ENCODE measurements around the gene E4F1.

Gene E4F1

DNA sequence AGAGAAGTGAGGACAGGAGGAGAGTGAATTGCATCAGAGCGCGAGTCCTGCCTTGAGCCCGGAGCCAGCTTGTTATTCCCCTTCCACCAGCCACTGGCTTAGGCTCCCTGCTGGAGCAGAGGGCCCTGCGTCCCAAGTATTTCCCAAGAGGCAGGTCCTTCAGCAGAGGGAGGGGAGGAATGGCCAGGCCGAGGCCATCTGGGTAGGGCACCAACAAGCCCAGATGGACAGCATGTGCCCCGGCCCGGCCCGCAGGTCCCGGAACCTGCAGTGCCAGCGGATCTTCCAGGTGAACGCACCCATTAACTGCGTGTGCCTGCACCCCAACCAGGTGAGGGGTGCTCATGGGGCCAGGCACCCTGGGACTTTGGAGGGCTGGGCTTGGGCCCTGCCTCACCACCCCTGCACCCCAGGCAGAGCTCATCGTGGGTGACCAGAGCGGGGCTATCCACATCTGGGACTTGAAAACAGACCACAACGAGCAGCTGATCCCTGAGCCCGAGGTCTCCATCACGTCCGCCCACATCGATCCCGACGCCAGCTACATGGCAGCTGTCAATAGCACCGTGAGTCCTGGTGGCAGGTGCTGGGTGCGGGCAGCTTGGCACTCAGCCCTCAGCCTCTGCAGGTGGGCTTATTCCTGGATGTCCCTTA is 16.5 kb upstream of the E4F1 start:
- DNase-seq (ENCODE audit: low read depth in 2 of 2): no peak

DNA sequence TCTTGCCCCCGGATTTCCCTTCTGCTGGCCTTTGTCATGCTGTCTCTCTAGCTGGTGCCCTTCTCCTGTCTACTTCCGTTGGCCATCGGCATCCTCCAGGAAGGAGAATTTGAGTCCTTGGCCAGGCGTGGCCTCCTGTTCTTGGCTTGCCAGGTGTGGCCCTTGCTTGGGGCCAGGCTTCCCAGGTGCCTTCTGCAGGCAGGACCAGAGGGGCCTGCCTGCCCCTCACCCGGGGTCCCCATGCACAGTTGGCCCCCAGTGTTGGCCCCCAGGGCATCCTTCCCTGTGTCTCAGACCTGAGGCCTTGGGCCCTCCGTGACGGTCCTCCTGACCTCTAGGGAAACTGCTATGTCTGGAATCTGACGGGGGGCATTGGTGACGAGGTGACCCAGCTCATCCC is 15.5 kb upstream of the E4F1 start:
- DNase-seq (ENCODE audit: low read depth in 2 of 2): no peak

- DNase-seq (ENCODE audit: low read depth in 2 of 2): no peak
Observed at GRCh38 chr16:2208308-2208707, 15.1 kb upstream of the E4F1 start.

DNA sequence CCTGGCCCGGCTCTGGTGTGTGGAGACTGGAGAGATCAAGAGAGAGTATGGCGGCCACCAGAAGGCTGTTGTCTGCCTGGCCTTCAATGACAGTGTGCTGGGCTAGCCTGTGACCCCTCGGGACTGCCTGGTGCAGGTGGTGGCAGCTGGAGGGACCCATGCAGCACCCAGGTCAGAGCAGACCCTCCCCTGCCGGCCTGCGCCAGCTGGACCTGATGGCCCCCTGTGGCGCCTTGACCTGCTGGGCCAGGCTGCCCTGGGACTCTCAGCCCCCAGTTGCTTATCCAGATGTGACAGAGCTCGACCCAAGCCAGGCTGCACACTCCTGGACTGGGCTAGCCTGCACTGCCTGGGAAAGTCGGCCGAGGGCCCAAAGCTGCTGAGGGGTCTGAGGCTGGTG is 14.6 kb upstream of the E4F1 start:
- no peak for DNase-seq (ENCODE audit: low read depth in 2 of 2)

- no peak for DNase-seq (ENCODE audit: low read depth in 2 of 2)
Observed at GRCh38 chr16:2209258-2210008, 14.0 kb upstream of the E4F1 start.

DNA sequence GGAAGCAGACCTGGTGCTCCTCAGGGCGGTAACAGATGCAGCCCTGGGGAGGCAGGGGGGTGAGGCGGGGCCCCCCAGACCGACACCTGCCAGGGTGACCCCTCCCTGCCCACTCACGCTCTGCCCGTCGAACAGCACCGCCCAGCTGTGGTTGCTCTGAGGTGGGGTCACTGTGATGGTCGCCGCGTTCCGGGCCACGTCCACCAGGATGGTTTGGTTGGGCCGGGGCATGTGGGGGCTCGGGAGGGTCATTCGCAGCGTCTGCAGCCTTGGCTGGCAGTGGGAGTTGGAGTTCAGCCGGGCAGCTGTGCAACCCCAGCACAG is 13.4 kb upstream of the E4F1 start:
- no peak for DNase-seq (ENCODE audit: low read depth in 2 of 2)

DNA sequence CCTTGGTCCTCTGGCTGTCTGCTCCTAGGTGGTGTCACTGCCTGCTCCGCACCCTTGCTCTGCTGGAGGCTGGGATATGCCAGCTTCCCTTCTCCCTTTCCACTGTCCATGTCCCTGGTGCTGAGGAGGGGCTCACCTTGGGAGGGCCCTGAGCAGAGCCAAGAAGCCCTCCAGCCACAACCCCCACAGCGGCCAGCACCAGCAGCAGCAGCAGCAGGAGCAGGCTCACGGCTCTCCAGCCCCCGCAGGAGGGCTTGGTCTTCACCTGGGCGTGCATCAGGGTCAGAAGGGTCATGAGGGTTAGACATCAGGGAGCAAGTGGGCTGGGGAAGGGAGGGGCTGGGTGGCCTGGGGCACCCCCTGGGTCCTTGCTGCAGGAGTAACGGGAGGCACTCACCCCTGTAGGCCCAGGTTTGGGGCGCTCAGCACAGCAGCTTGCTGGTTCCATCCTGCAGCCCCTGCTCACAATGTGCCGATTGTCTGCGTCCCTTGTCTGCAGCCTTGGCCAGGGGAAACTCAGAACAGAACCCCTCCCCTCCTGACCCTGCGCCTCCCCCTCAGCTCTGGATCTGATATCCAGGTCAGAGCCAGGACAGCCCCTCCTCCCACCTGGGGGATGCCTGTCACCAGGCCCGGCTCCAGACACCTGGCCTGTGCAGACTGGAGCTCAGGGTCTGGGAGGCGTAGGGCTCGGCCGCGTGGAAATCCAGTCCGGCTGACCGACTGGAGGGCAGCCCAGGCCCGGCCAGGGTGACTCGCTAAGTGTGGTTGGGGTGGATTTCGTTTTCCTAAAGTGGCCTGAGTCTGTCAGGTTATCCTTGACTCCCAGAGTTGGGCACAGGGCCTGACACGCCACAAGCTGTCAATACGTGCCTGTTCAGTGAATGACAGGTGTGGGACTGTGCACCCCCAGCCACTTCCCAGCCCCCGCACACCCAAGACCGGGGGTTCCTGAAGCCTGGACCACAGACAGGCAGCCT is 12.7 kb upstream of the E4F1 start, which contains the start of gene BRICD5:
Gene BRICD5 (minus strand): TSS at position 478 of the 980 bp plus-strand sequence. CDS start 30 bp downstream, at position 448.
- DNase-seq (ENCODE audit: low read depth in 2 of 2): no peak

DNA sequence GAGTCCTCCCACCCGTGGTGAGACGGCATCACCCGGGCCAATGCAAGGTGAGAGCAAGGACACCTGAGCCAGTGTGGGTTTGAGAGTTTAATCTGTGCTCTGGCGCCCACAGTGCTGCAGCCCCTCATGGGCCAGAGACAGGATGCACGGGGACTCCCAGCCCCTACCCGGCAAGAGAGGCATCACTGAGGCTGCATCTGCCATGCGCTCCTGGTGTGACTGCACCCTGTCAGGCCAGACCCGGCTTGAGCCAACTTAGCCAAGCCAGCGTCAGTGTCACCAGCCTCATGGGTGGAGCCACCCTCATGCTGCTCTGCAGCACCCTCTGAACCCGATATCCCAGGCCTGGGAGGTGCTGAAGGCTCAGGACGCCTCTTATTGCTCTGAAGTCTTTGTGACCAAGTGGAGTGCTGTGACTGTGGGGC is 11.5 kb upstream of the E4F1 start:
- no peak for DNase-seq (ENCODE audit: low read depth in 2 of 2)

- DNase-seq (ENCODE audit: low read depth in 2 of 2): no peak
Observed at GRCh38 chr16:2212362-2213324, 10.7 kb upstream of the E4F1 start.

GRCh38 chr16:2213817-2214718 is 9.3 kb upstream of the E4F1 start:
- no peak for DNase-seq (ENCODE audit: low read depth in 2 of 2)

DNA sequence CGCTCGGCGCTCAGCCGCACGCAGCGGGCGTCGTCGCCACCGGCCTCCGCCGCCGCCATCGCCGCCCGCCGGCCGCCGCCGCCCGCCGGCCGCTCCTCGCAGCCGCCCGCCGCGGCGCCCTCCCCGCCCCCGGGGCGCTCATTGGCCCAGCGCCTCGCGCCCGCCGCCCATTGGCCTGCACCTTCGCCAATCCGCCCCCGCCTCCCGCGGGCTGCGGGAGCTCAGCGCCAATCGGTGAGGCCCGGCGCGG is 8.7 kb upstream of the E4F1 start, which contains the start of gene PGP:
Gene PGP (minus strand): TSS at position 122 of the 250 bp plus-strand sequence. CDS start 63 bp downstream, at position 59.
- no peak for DNase-seq (ENCODE audit: low read depth in 2 of 2)

GRCh38 chr16:2216330-2216729 is 7.1 kb upstream of the E4F1 start:
- no peak for DNase-seq (ENCODE audit: low read depth in 2 of 2)

GRCh38 chr16:2223942-2224486 is 623 bp downstream of the E4F1 start:
- no peak for DNase-seq (ENCODE audit: low read depth in 2 of 2)

DNA sequence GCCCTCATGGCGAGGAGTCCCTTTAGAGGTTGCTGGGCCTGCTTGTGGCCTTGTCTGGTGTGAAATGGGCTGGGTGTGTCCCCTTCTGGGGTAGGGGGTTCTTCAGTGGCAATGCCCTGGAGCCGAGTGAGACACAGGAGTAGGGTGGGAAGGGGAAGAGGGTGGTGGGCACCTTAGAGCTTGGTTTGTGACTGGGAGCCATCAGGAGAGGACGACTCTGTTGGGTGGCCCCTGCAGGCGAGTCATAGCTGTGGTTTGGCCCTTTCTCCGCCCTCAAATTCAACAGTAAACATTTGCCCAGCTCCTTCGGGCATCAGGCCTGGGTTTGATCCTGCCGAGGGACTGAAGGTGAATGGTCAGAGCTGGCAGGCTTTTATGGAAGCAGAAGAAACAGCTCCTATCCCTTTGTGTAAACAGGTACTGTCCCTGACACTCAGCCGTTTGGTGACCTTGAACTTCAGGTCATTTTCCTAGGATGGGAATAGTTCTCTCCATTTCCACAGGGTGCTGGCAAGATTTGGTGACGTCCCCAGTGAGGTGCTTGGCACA is 2.9 kb downstream of the E4F1 start:
- no peak for DNase-seq (ENCODE audit: low read depth in 2 of 2)

DNA sequence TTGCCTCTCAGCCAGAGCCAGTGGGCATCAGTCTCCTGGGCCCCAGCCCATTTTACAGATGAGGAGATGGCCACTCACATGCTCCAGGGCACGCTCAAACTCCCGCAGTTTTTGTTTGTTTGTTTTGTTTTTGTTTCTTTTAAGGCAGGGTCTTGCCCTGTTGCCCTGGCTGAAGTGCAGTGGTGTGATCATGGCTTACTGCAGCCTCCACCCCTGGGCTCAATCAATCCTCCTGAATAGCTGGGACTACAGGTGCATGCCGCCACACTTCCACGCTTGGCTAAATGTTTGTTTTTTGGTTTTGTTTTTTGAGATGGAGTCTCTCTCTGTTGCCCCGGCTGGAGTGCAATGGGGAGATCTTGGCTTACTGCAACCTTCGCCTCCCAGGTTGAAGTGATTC is 3.5 kb downstream of the E4F1 start:
- no peak for DNase-seq (ENCODE audit: low read depth in 2 of 2)

DNA sequence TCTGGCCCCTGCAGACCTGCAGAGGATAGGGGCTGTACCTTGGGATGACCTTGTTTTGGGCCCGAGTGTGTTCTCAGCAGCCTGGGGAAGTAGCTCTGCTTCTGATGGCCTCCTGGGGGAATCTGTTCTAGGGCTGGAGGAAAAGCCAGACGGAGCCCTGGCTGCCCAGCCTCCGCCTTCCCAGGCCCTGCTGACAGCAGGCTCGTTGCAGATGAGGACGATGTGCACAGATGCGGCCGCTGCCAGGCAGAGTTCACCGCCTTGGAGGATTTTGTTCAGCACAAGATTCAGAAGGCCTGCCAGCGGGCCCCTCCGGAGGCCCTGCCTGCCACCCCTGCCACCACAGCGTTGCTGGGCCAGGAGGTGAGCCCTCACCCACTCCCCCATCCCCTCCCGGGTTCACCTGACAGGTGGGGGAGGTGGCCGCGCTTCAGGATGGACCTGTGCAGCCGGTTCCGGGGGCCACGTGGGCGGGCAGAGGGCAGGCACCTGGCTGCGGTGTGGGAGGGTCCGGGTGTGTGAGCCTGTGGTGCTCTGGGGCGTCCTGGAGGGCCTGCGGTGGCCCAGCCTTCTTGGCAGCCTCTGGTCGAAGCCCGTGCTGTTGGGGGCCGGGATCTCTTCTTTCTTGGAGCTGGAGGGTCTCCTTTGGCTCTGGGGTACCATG is 4.9 kb downstream of the E4F1 start:
- no peak for DNase-seq (ENCODE audit: low read depth in 2 of 2)

- no peak for DNase-seq (ENCODE audit: low read depth in 2 of 2)
Observed at GRCh38 chr16:2229091-2229490, 5.7 kb downstream of the E4F1 start.

DNA sequence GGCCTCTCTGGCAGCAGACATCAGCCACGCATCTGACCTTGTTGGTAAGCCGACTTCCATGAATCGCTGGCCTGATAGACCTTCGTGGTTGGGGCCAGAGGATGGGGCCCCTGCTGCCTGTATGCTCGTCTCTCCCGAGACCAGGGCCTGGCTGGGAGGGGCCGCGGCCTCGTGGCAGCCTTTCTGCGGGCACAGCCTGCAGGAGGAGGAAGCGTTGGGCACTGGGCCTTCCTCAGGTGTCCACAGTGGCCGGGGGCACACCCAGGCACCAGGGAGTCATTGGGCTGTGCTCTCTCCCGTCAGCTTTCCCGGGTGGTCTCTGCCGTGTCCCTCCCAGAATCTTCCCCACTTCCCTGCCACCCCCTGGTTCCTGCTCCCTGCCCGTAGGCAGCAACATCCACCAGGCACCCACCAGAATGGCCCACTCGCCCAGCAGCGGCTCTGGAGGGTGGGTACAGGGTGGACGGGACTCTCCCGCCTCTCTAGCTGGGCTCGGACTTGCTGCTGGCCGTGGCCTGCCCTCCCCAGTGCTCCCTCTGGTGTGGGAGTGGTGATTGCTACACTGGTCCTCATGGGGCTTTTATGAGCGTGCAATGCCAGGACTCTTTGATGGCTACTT is 6.3 kb downstream of the E4F1 start:
- DNase-seq (ENCODE audit: low read depth in 2 of 2): no peak

- DNase-seq (ENCODE audit: low read depth in 2 of 2): no peak
Observed at GRCh38 chr16:2230376-2230775, 7.0 kb downstream of the E4F1 start.
